Activated naive CD4-positive, alpha-beta T cell (primary cell): ENCODE results near the gene USP32.
A peak's percentile ranks its signal among the peaks of the same experiment; 100 is the strongest.
"Not testable (repeated sequence)": the region's sequence is repeated elsewhere in the genome, so short reads cannot be mapped to it uniquely, and the experiment has no call there.

Experiments
- DNase-seq, 4 experiments: peaks; one replicate each; lab custom pipeline; 2025; lab: John Stamatoyannopoulos, UW

Gene USP32

GRCh38 chr17:60403523-60403810 is 11.5 kb upstream of the USP32 start:
- DNase-seq = no peak

DNA sequence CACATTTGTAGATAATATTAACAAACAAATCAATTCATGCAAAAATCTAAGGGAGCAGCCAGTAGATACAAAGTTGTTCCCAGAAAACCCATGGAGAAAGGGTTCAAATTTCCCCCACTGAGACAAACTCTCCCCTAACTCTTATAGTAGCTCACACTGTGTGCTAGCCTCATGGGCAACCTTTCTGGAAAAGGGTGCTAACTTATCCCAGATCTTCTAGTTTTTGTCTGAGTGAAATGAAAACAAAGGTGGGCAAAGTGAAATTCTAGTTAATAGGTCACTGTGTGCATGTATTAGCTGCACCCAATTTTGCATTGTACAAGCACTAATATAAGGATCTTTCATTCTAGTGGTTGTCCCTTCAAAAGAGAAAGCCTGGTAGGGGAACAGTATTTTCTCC is 9.9 kb upstream of the USP32 start:
- DNase-seq = no peak

GRCh38 chr17:60398227-60398959 is 6.5 kb upstream of the USP32 start:
- DNase-seq = peak in 1 of 4 experiments; percentile 1

DNA sequence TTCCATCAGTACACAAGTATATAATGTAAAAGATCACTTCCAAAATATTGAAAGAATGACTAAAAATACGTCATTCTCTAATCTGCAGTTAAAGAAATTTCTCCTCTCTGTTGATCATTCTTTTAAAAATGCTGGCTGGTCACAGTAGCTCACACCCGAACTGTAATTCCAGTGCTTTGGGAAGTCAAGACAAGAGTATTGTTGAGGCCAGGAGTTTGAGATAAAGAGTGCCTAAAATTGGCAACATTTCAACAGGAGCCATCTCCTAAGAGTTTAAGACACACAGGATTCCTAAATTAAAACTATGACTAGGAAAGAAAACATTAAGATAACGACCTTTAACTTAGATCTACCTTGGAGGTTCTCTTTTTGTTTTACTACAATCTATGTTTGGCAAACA is 4.5 kb upstream of the USP32 start:
- DNase-seq = no peak

DNA sequence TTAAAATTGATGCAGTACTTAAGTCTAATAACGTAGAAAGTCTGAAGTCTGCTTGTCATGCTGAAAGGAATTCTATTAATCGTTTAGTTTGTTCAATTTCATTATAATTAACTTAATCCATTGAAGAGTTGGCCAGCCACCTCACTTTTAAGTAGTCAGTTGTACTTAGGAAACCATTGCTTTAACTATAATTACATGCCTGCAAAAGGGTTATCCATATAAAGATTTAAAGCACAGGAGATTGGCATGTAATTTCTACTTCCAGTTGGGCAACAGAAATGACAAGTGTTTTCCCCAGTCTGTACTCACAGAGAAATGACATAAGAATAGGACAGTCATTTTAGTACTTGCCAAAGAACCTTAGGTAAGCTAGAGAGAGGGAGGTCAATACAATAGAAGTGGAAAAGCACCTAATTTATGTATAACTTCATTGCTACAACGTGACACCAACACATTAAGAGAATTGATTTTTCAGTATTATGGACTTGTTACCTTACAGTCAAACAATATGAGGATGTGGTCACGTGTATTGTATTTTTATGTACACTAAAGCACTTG is 3.7 kb upstream of the USP32 start:
- no peak for DNase-seq

- DNase-seq = no peak
Measured at GRCh38 chr17:60393840-60394723, 2.1 kb upstream of the USP32 start.

DNA sequence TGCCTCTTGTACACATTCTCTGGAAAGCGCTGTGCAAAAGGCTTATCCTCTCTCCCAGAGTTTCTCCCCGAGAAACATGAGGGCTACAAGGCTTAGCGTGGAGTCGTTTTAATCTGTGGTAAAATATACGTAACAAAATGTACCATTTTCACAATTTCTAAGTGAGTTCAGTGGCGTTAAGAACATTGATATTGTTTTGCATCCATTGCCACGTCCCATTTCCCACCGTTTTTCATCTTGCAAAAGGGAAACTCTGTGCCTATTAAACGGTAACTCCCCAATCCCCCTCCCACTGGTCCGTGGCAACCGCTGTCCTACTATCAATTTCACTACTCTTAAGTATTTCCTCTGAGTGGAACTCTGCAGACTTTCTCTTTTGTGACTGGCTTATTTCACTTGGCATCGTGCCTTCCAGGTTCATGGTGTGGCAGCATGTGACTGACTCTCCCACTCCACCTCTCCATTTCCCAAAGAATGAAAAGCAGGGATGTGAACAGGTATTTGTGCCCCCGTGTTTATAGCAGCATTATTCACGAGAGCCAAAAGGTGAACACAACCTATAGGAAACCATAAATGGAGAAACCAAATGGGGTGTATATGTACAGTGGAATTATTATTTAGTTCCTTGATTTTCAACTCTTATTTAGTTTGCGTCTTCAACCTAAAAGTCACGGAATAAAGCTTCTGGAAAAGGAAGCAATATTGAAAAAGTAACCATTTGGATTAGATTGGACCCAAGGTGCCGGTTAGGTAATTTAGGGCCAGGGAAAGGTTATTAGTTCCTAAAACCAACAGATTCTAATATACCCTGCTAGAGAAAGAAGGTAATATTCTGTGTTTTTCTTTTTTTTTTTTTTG is 1.1 kb upstream of the USP32 start:
- no peak for DNase-seq

DNA sequence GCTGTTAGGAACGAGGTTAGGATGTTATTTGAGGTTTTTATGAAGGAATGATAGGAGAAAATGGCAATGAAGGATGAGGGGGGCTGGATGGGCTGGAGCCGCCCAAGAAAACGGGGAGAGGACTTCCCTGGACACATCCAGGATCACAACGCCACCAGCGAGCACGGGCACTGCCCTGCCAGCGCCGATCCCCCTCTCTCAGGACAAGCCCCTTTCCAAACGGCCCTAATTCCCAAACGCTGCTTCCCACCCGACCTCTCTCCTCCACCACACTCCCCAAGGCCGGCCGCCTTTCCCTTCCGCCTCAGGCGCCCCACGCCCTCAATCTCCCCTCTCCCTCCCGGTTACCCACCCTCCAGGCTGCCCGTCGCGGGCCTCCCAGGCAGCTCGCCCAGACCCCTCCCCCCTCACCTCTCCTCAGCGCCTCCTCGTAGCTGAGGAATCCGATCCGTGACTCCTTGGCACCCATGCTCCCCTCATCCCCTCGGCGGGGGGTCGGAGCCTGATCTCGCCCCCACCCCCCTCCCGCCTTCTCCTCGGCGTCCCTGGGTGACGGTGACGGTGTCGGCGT is 377 bp downstream of the USP32 start:
- no peak for DNase-seq

DNA sequence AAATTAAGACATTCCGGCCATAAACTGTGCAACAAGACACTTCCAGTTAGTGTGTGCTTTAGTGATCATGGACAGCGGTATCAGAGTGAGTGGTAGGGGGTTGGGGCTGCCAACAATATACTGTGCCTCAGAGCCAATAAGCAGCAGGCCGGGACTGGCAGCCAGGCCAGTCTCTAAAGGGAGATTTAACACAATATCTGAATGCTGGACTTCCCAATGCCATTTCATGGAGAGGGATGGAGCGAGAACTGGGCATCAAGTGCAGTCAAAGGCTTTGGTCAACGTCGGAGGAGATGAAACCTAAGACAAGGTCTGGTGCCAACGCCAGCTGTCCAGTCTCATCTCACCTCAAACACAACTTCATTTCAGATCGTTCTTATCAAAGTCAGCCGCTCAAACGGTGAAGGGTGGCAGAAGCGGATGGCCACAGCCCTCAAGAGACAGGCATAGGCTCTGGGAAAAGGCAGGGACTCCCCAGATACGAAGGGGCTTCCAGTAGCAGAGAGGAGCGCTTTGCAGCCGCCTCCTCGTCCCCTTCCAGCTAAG is 935 bp downstream of the USP32 start:
- peak in 1 of 4 experiments; percentile 7 for DNase-seq

GRCh38 chr17:60390186-60390585 is 1.7 kb downstream of the USP32 start:
- DNase-seq = no peak

- DNase-seq = no peak
Measured at GRCh38 chr17:60388742-60389141, 3.2 kb downstream of the USP32 start.

DNA sequence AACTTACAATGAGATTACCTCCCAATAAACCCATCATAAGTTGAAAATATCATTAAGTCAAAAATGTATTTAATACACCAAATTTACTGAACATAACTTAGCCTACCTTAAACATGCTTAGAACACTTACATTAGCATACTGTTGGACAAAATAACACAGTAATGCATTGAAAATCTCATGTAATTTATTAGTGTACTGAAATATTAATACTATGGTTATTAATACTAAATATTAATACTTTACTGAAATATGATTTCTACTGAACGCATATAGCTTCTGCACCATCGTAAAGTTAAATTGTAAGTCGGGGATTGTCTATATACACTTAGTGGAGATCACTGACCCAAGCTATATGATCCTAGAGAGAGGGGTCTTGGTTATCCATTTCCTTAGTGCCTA is 4.3 kb downstream of the USP32 start:
- DNase-seq = no peak

- DNase-seq = no peak
Measured at GRCh38 chr17:60386147-60387058, 5.5 kb downstream of the USP32 start.

GRCh38 chr17:60384921-60385320 is 7.0 kb downstream of the USP32 start:
- not testable (repeated sequence) for DNase-seq

DNA sequence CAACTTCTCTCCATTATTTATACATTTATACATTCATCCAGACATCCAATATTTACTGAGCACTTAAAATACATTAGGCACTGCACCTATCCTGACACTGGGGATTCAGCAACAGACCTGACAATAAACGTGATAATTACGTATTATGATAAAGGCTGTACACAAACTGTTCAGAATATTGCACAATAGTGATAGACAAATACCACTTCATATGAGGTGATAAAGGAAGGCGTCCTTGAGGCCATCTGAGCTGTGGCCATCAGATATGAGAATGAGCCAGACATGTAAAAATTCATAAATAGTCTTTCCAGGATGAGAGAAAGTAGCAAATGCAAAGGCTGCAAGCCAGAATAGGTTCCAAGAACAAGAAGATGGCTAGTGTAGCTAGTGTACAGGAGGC is 8.6 kb downstream of the USP32 start:
- no peak for DNase-seq

DNA sequence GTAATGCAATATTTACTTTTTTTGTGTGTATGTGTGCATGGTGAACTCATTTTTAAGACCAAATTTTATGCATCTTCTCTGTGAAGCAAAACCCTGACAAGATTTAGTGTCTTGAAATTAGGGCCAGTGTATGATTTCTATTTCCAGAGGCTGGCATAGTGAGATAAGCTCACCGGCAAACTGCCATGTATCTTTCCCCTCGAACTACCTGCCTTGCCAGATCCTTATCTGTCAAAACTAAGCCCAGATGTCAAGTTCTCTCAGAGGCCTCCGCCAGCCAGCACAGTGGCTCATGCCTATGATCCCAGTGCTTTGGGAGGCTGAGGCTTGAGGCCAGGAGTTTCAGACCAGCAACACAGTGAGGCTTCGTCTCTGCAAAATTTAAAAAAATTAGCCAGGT is 10.0 kb downstream of the USP32 start:
- DNase-seq = no peak

GRCh38 chr17:60379461-60379860 is 12.5 kb downstream of the USP32 start:
- DNase-seq = not testable (repeated sequence)

DNA sequence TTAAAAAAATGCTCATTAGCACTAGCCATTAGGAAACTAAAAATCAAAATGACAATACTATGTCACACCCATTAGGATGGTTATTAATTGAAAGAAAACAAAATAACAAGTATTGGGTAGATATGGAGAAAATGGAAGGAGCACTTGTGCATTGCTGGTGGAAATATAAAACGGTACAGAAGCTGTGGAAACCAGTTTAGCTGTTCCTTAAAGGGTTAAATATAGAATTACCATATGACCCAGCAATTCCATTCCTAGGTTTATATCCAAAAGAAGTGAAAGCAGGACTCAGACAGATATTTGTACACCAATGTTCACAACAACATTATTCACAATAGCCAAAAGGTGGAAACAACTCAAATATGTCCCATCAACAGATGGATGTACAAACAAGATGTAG is 13.7 kb downstream of the USP32 start:
- not testable (repeated sequence) for DNase-seq

DNA sequence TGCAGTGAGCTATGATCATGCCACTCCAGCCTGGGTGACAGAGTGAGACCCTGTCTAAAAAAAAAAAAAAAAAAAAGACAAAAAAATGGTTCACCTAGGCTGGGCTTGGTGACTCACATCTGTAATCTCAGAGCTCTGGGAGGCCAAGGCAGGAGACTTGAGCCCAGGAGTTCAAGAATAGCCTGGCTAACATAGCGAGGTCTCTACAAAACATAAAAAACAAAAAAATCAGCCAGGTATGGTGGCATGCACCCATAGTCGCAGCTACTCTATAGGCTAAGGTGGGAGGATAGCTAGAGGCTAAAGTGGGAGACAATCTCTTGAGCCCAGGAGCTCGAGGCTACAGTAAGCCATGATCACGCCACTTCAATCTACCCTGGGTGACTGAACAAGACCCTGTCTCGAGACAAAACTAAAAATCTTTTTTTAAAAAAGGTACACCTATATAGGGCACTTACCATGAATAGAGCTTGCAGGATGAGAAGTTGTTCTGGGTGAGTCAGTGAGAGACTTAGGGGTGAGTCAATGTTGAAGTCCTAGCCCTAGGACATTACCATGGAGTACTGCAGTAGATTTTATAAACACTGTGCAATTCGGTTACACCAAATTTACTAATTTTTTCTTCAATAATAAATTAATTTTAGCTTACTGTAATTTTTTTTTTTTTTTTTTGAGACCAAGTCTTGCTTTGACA is 19.0 kb downstream of the USP32 start:
- no peak for DNase-seq
